Urinary bladder (tissue), 4 donors: ENCODE data around the gene ATP8B4. TPM values are rescaled to one million over a fixed set of nuclear protein-coding genes. Genes with fewer than 3 reads are reported as not detected.
A peak's percentile ranks its signal among the peaks of the same experiment; 100 is the strongest.

ENCODE experiments used
- DNase-seq: peaks from one replicate; pipeline ENCODE4 v3.0.0-alpha.2; 2015; ENCODE audit errors: extremely low spot score
- H3K27ac ChIP-seq: one replicate; pipeline ENCODE4 v1.5.1; 2013; ENCODE audit warnings: low read depth, mild to moderate bottlenecking, moderate library complexity
- H3K36me3 ChIP-seq: one replicate; pipeline ENCODE4 v1.6.1; 2013; ENCODE audit warnings: mild to moderate bottlenecking, moderate library complexity; ENCODE audit not compliant: insufficient read depth
- H3K4me1 ChIP-seq: one replicate; pipeline ENCODE4 v1.6.1; 2013; ENCODE audit warnings: mild to moderate bottlenecking, moderate library complexity; ENCODE audit not compliant: insufficient read depth
- H3K4me3 ChIP-seq: one replicate; pipeline ENCODE4 v1.5.1; 2013; ENCODE audit warnings: low read depth, low read length
- WGBS: extraction: QIAGEN DNeasy Blood & Tissue Kit; methylation state at CpG from one replicate; pipeline ENCODE4 v1.1.7; 2013; 5-methylcytosine and 5-hydroxymethylcytosine counted together
- polyA plus RNA-seq: library from polyadenylated mRNA; stranded (reverse); fragments of 200-250 nt; gene quantifications from one replicate; pipeline ENCODE4 v1.2.3, GENCODE V29; 2013
- total RNA-seq: library from RNA; depleted of rRNA; stranded (reverse); fragments of >200 nt; gene quantifications from one replicate; pipeline ENCODE4 v1.2.3, GENCODE V29; 2014
- donor health status: healthy with polysubstance abuse.
- donor health status: healthy.

Gene ATP8B4
- total and polyA plus RNA-seq, 2 donors: 6.6 to 24.3 TPM

GRCh38 chr15:49900903-49901235 is 218.2 kb downstream of the ATP8B4 start:
- H3K36me3 ChIP-seq: no peaks in the 10 kb centered on the region
- no peaks in the 10 kb centered on the region for H3K4me1 ChIP-seq
- no peak overlapping the region for H3K4me3 ChIP-seq
- WGBS: 77% methylated on average over 1 of the region's 1 CpG
- no peak overlapping the region for H3K27ac ChIP-seq
- no peak for DNase-seq

- H3K4me1 ChIP-seq: no peaks in the 10 kb centered on the region
- no peak overlapping the region for H3K4me3 ChIP-seq
- no peak for DNase-seq
- peak overlapping the region; percentile 18 for H3K27ac ChIP-seq
- H3K36me3 ChIP-seq: no peaks in the 10 kb centered on the region
- 44% methylated on average over 5 of the region's 5 CpGs for WGBS
Observed at GRCh38 chr15:49900006-49900902, 218.8 kb downstream of the ATP8B4 start.

GRCh38 chr15:49898575-49899283 is 220.3 kb downstream of the ATP8B4 start:
- Histone ChIP-seq H3K27ac (no peak overlapping the region), H3K36me3 (no peaks in the 10 kb centered on the region), H3K4me3 (no peak overlapping the region), H3K4me1 (no peaks in the 10 kb centered on the region)
- WGBS: 94% methylated on average over 2 of the region's 2 CpGs
- no peak for DNase-seq

- Histone ChIP-seq H3K4me3 (no peak overlapping the region), H3K4me1 (no peaks in the 10 kb centered on the region), H3K36me3 (no peaks in the 10 kb centered on the region), H3K27ac (no peak overlapping the region)
- no peak for DNase-seq
Observed at GRCh38 chr15:49898097-49898496, 220.9 kb downstream of the ATP8B4 start.

GRCh38 chr15:49895347-49896223 is 223.4 kb downstream of the ATP8B4 start:
- Histone ChIP-seq H3K4me3 (no peak overlapping the region), H3K36me3 (no peaks in the 10 kb centered on the region), H3K27ac (no peak overlapping the region), H3K4me1 (no peaks in the 10 kb centered on the region)
- no peak for DNase-seq
- whole genome bisulfite sequencing: 55% methylated on average over 6 of the region's 6 CpGs

GRCh38 chr15:49890689-49891088 is 228.3 kb downstream of the ATP8B4 start:
- H3K4me1 ChIP-seq: no peaks in the 10 kb centered on the region
- no peaks in the 10 kb centered on the region for H3K36me3 ChIP-seq
- 99% methylated on average over 3 of the region's 3 CpGs for WGBS
- DNase-seq: no peak
- H3K27ac ChIP-seq: no peak overlapping the region
- H3K4me3 ChIP-seq: no peak overlapping the region

GRCh38 chr15:49889536-49889935 is 229.5 kb downstream of the ATP8B4 start:
- 58% methylated on average over 2 of the region's 2 CpGs for WGBS
- DNase-seq: no peak
- H3K27ac ChIP-seq: no peak overlapping the region
- no peaks in the 10 kb centered on the region for H3K4me1 ChIP-seq
- no peak overlapping the region for H3K4me3 ChIP-seq
- H3K36me3 ChIP-seq: no peaks in the 10 kb centered on the region

GRCh38 chr15:49888734-49889133 is 230.3 kb downstream of the ATP8B4 start:
- DNase-seq: no peak
- Histone ChIP-seq H3K4me3 (no peak overlapping the region), H3K27ac (no peak overlapping the region), H3K4me1 (no peaks in the 10 kb centered on the region), H3K36me3 (no peaks in the 10 kb centered on the region)
- 87% methylated on average over 3 of the region's 3 CpGs for WGBS

- Histone ChIP-seq H3K4me3 (no peak overlapping the region), H3K36me3 (no peaks in the 10 kb centered on the region), H3K4me1 (no peaks in the 10 kb centered on the region), H3K27ac (no peak overlapping the region)
- no peak for DNase-seq
- 59% methylated on average over 2 of the region's 2 CpGs for WGBS
Observed at GRCh38 chr15:49888323-49888693, 230.7 kb downstream of the ATP8B4 start.

- Histone ChIP-seq H3K27ac (peak overlapping the region; percentile 41), H3K4me3 (no peak overlapping the region), H3K4me1 (no peaks in the 10 kb centered on the region), H3K36me3 (no peaks in the 10 kb centered on the region)
- peak; percentile 76 for DNase-seq
- 43% methylated on average over 7 of the region's 7 CpGs for WGBS
Observed at GRCh38 chr15:49887659-49888322, 231.2 kb downstream of the ATP8B4 start.

- H3K4me1 ChIP-seq: no peaks in the 10 kb centered on the region
- DNase-seq: no peak
- no peaks in the 10 kb centered on the region for H3K36me3 ChIP-seq
- WGBS: 95% methylated on average over 4 of the region's 4 CpGs
- H3K27ac ChIP-seq: no peak overlapping the region
- H3K4me3 ChIP-seq: no peak overlapping the region
Observed at GRCh38 chr15:49883121-49883520, 235.9 kb downstream of the ATP8B4 start.

- H3K4me3 ChIP-seq: no peak overlapping the region
- no peaks in the 10 kb centered on the region for H3K4me1 ChIP-seq
- WGBS: 63% methylated on average over 5 of the region's 5 CpGs
- DNase-seq: no peak
- H3K27ac ChIP-seq: no peak overlapping the region
- H3K36me3 ChIP-seq: no peaks in the 10 kb centered on the region
Observed at GRCh38 chr15:49881866-49882265, 237.2 kb downstream of the ATP8B4 start.

- Histone ChIP-seq H3K36me3 (no peaks in the 10 kb centered on the region), H3K4me3 (no peak overlapping the region), H3K27ac (no peak overlapping the region), H3K4me1 (no peaks in the 10 kb centered on the region)
- no peak for DNase-seq
- 86% methylated on average over 3 of the region's 3 CpGs for WGBS
Observed at GRCh38 chr15:49881433-49881832, 237.6 kb downstream of the ATP8B4 start.
